GM18868 (cell line): Measurements from ENCODE around the gene REPS2.

Source experiments
- ATAC-seq: cut with Tn5 transposase; IDR thresholded peaks from one replicate; pipeline ENCODE4 v1.9.1; 2021; ENCODE audit warnings: mild to moderate bottlenecking, moderate library complexity; ENCODE audit not compliant: unreplicated experiment

Gene REPS2

GRCh38 chrX:17077361-17077760 is 130.9 kb downstream of the REPS2 start:
- ATAC-seq, result no peak

GRCh38 chrX:17078031-17078720 is 131.7 kb downstream of the REPS2 start:
- no peak for ATAC-seq

GRCh38 chrX:17081511-17081910 is 135.1 kb downstream of the REPS2 start:
- no peak for ATAC-seq

GRCh38 chrX:17081968-17082367 is 135.5 kb downstream of the REPS2 start:
- no peak for ATAC-seq

GRCh38 chrX:17082831-17083230 is 136.4 kb downstream of the REPS2 start:
- ATAC-seq, result no peak

GRCh38 chrX:17086317-17086716 is 139.9 kb downstream of the REPS2 start:
- no peak for ATAC-seq

- no peak for ATAC-seq
These were observed 148.7 kb downstream of the REPS2 start for GRCh38 chrX:17095161-17095560.

- no peak for ATAC-seq
These were observed 152.2 kb downstream of the REPS2 start for GRCh38 chrX:17098516-17099247.

- ATAC-seq, result no peak
These were observed 158.0 kb downstream of the REPS2 start for GRCh38 chrX:17104433-17104832.

GRCh38 chrX:17120816-17121215 is 174.4 kb downstream of the REPS2 start:
- ATAC-seq, result no peak

- ATAC-seq, result no peak
These were observed 207.5 kb downstream of the REPS2 start for GRCh38 chrX:17154001-17154400.

- no peak for ATAC-seq
These were observed 214.5 kb downstream of the REPS2 start for GRCh38 chrX:17160975-17161374.

- no peak for ATAC-seq
These were observed 215.5 kb downstream of the REPS2 start for GRCh38 chrX:17161991-17162390.

- no peak for ATAC-seq
These were observed 217.6 kb downstream of the REPS2 start for GRCh38 chrX:17164079-17164478.

GRCh38 chrX:17164941-17165340 is 218.5 kb downstream of the REPS2 start:
- no peak for ATAC-seq

- ATAC-seq, result no peak
These were observed 221.5 kb downstream of the REPS2 start for GRCh38 chrX:17167915-17168314.

GRCh38 chrX:17170973-17171372 is 224.5 kb downstream of the REPS2 start:
- ATAC-seq, result no peak

- no peak for ATAC-seq
These were observed 228.2 kb downstream of the REPS2 start for GRCh38 chrX:17174671-17175070.

- no peak for ATAC-seq
These were observed 235.9 kb downstream of the REPS2 start for GRCh38 chrX:17182317-17182716.

- ATAC-seq, result no peak
These were observed 237.1 kb downstream of the REPS2 start for GRCh38 chrX:17183566-17183965.

GRCh38 chrX:17185431-17185830 is 239.0 kb downstream of the REPS2 start:
- no peak for ATAC-seq

GRCh38 chrX:17187136-17187756 is 240.8 kb downstream of the REPS2 start:
- ATAC-seq, result no peak
